Ovary (tissue), 9 donors: ENCODE data around the gene DDR1. TPM values are rescaled to one million over a fixed set of nuclear protein-coding genes. Genes with fewer than 3 reads are reported as not detected.

ENCODE experiments used
- DNase-seq, 5 donors: peaks; one replicate each; pipeline ENCODE4 v3.0.0-alpha.2; 2019 to 2020
- H3K27ac ChIP-seq, 2 donors: fragments of 200-600 bp; one replicate each; pipeline versions ENCODE4 v1.5.1 to v1.8.0; 2019 to 2022
- H3K27me3 ChIP-seq: fragments of 200-600 bp; one replicate; pipeline ENCODE4 v1.8.0; 2022
- H3K36me3 ChIP-seq: fragments of 200-600 bp; sonication (generic); one replicate; pipeline ENCODE4 v1.5.1; 2019
- H3K4me1 ChIP-seq: one replicate; pipeline ENCODE4 v1.8.1; 2013; ENCODE audit warnings: mild to moderate bottlenecking, moderate library complexity; ENCODE audit not compliant: insufficient read depth
- H3K4me3 ChIP-seq: fragments of 200-600 bp; sonication (generic); one replicate; pipeline ENCODE4 v1.5.1; 2017
- H3K9me3 ChIP-seq, 2 donors: fragments of 200-600 bp in 1 of 2; sonication (generic) in 1 of 2; one replicate each; pipeline versions ENCODE4 v1.5.1 to v1.8.1; 2013 to 2019; ENCODE audit warnings: mild to moderate bottlenecking in 1 of 2, moderate library complexity in 1 of 2
- CTCF ChIP-seq, 3 donors: fragments of 450-650 bp in 2 of 3; fragments of 200-600 bp in 1 of 3; IDR thresholded peaks; one replicate each; pipeline versions ENCODE4 v1.5.1 to v1.8.0; 2016 to 2022; ENCODE audit warnings: antibody characterized with exemption in 3 of 3, mild to moderate bottlenecking in 1 of 3
- EP300 ChIP-seq: sonication (generic); formaldehyde crosslinking; IDR thresholded peaks from one replicate; pipeline ENCODE4 v1.6.1; 2017; ENCODE audit warnings: antibody characterized with exemption
- POLR2A ChIP-seq: fragments of 450-650 bp; IDR thresholded peaks from one replicate; pipeline ENCODE4 v1.6.1; 2017; ENCODE audit warnings: antibody characterized with exemption, mild to moderate bottlenecking, moderate library complexity
- WGBS, 3 donors: extraction: QIAGEN DNeasy Blood & Tissue Kit in 1 of 3; methylation state at CpG; one replicate each; pipeline versions ENCODE4 v1.1.5 to v1.1.7; 2013 to 2017; 5-methylcytosine and 5-hydroxymethylcytosine counted together
- intact Hi-C, 4 donors: fragments of 100-400 bp; cut with DNase I; formaldehyde crosslinking; loops; one replicate each; pipeline versions ENCODE4 v1.11.0 to v1.15.1; 2022 to 2023
- polyA plus RNA-seq, 2 donors: library from polyadenylated mRNA; stranded (reverse); fragments of 200-250 nt in 1 of 2; fragments of 350-450 nt in 1 of 2; fragmentation: Illumina TruSeq in 1 of 2; extraction: RNeasy Lipid Tissue Mini Kit (QIAGEN cat#74804) in 1 of 2; gene quantifications; one replicate each; pipeline ENCODE4 v1.2.3, GENCODE V29; 2013 to 2014
- total RNA-seq, 7 donors: library from RNA; depleted of rRNA in 2 of 7; stranded (reverse); fragments of >200 nt in 2 of 7; fragmentation: NEBNext Ultra II Directional in 3 of 7; extraction: Animal tissue kit (Norgen Biotek cat#: 25700) in 3 of 7; gene quantifications; one replicate each; pipeline versions ENCODE4 v1.1.0 to v1.2.4, GENCODE V29; 2016 to 2023
- donor health status: DM: no; HTN: no; CAD: no; lungs with moderate emphysema.
- donor health status: DM: no; HTN: no; CAD: no.
- donor health status: Bipolar disorder and iron deficiency.
- donor health status: DM: yes; HTN: yes; CAD: no.
- donor health status: DM: no; HTN: no; CAD: no.
- donor health status: DM: yes; HTN: yes; CAD: no.

Gene DDR1
- total and polyA plus RNA-seq, 9 donors = 20.1 to 116 (median 64.5) TPM

- peaks cover 17% of the 10 kb centered on the region for H3K4me1 ChIP-seq
- no peak overlapping the region for H3K4me3 ChIP-seq
- 63 to 68% (median 67%) methylated on average over 12 of the region's 12 CpGs for WGBS, 3 donors
- intact Hi-C loops = no loop called here
- DNase-seq = peak in 1 of 5 donors; percentile 61
- no peaks in the 10 kb centered on the region for H3K36me3 ChIP-seq
- no peaks in the 10 kb centered on the region for H3K27me3 ChIP-seq
- TF ChIP-seq EP300 (no peak), CTCF (IDR thresholded peaks at IDR 0.05) (no peak), POLR2A (no peak)
- no peak overlapping the region for H3K27ac ChIP-seq
- H3K9me3 ChIP-seq = no peaks in the 10 kb centered on the region
Measured at GRCh38 chr6:30842754-30843610, 41.3 kb upstream of the DDR1 start.

GRCh38 chr6:30843611-30843998, 40.7 kb upstream of the DDR1 start:
- no peak for TF ChIP-seq CTCF (IDR thresholded peaks at IDR 0.05)
- TF ChIP-seq EP300 = no peak
- TF ChIP-seq POLR2A = no peak
- intact Hi-C loops = no loop called here
- Histone ChIP-seq H3K4me3 (no peak overlapping the region), H3K4me1 (peaks cover 17% of the 10 kb centered on the region), H3K27me3 (no peaks in the 10 kb centered on the region), H3K9me3 (no peaks in the 10 kb centered on the region), H3K36me3 (no peaks in the 10 kb centered on the region), H3K27ac (no peak overlapping the region)
- WGBS, 3 donors = 43 to 54% (median 46%) methylated on average over 3 of the region's 3 CpGs
- DNase-seq = no peak

GRCh38 chr6:30844118-30844535, 40.2 kb upstream of the DDR1 start:
- Histone ChIP-seq H3K4me3 (no peak overlapping the region), H3K27ac (no peak overlapping the region), H3K9me3 (no peaks in the 10 kb centered on the region), H3K36me3 (no peaks in the 10 kb centered on the region), H3K27me3 (no peaks in the 10 kb centered on the region), H3K4me1 (peaks cover 17% of the 10 kb centered on the region)
- WGBS, 3 donors = 33 to 52% (median 41%) methylated on average over 3 of the region's 3 CpGs
- intact Hi-C loops = no loop called here
- DNase-seq = no peak
- TF ChIP-seq EP300 = no peak
- no peak for TF ChIP-seq CTCF (IDR thresholded peaks at IDR 0.05)
- no peak for TF ChIP-seq POLR2A

GRCh38 chr6:30845183-30845582, 39.1 kb upstream of the DDR1 start:
- DNase-seq = no peak
- WGBS, 3 donors = 78 to 87% (median 86%) methylated on average over 8 of the region's 8 CpGs
- TF ChIP-seq EP300 (no peak), POLR2A (no peak), CTCF (IDR thresholded peaks at IDR 0.05) (no peak)
- H3K4me1 ChIP-seq = peaks cover 17% of the 10 kb centered on the region
- intact Hi-C loops = no loop called here
- H3K4me3 ChIP-seq = no peak overlapping the region
- H3K9me3 ChIP-seq = no peaks in the 10 kb centered on the region
- no peak overlapping the region for H3K27ac ChIP-seq
- H3K36me3 ChIP-seq = no peaks in the 10 kb centered on the region
- no peaks in the 10 kb centered on the region for H3K27me3 ChIP-seq
